ENCODE results near the gene PELO.

PELO gene

DNA sequence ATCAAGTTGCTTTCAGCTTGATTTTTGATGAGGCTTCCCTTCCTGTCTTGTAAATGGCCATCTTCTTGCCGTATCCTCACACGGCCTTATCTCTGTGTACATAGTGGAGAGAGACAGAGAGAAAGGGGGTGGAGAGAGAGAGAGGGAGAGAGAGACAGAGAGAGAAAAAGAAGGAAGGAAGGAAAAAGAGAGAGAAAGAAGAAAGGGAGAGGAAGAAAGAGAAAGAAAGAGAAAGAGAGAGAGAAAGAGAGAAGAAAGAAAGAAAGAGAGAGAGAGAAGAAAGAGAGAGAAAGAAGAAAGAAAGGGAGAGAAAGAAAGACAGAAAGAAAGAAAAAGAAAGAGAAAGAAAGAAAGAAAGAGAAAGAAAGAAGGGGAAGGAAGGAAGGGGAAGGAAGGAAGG, 46.6 kb downstream of the PELO start:
- DNase-seq = no peak

DNA sequence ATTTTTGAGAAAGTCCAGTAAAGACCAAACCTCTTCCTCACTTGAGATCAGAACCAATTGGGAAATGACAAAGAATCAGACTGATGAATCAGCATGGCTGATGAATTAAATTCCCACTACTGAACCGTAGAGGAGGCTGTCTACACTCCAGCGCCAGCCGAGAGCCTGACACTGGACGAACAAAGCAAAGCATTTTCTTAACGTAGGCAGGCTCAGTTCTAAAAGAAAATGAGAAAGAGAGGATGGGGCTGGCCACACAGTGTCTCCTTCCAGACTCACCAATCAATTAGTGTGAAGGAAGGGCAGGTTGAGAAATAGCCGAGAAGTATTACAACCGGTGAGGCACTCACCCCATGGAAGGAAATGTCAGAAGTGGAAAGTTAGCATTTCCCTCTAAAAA, 49.4 kb downstream of the PELO start:
- DNase-seq = no peak

Data from stimulated activated CD4-positive, alpha-beta T cell treated with anti-CD3 and anti-CD28 coated beads, Interleukin-15, amount 100 ng/mL, for 24 hours (primary cell).